K562 (cell line): ENCODE results near the gene ELF5. TPM values are rescaled to one million over a fixed set of nuclear protein-coding genes. Genes with fewer than 3 reads are reported as not detected.

Source experiments
- ARID1B ChIP-seq: fragments of 450-650 bp; IDR thresholded peaks from 2 replicates; pipeline ENCODE4 v1.6.1; 2016; ENCODE audit warnings: antibody characterized with exemption, mild to moderate bottlenecking, inconsistent platforms
- ASH1L ChIP-seq: fragments of 450-650 bp; IDR thresholded peaks from 2 replicates; pipeline ENCODE4 v1.6.1; 2018; ENCODE audit warnings: borderline replicate concordance, mild to moderate bottlenecking, low read depth; ENCODE audit not compliant: partially characterized antibody
- CC2D1A ChIP-seq: fragments of 450-650 bp; IDR thresholded peaks from 2 replicates; pipeline ENCODE4 v1.6.1; 2017; ENCODE audit warnings: mild to moderate bottlenecking
- CEBPB ChIP-seq: fragments of 450-650 bp; IDR thresholded peaks from 2 replicates; pipeline ENCODE4 v1.6.1; 2016; ENCODE audit warnings: missing genetic modification characterization, missing compliant biosample characterization
- DDX20 ChIP-seq: fragments of 450-650 bp; IDR thresholded peaks from 2 replicates; pipeline ENCODE4 v1.6.1; 2016; ENCODE audit warnings: missing genetic modification characterization, low read depth, mild to moderate bottlenecking, missing compliant biosample characterization, moderate library complexity
- DMBX1 ChIP-seq: fragments of 250-450 bp; sonication (Bioruptor Pico); IDR thresholded peaks from 2 replicates; pipeline ENCODE4 v1.8.0; 2022; ENCODE audit warnings: inconsistent platforms, mild to moderate bottlenecking, moderate library complexity, borderline replicate concordance
- E2F4 ChIP-seq: sonication (generic); formaldehyde crosslinking; IDR thresholded peaks from 2 replicates; pipeline ENCODE4 v1.8.0; 2022; ENCODE audit warnings: mild to moderate bottlenecking, low read depth, missing genetic modification reagents
- ESRRA ChIP-seq: fragments of 450-650 bp; IDR thresholded peaks from 2 replicates; pipeline ENCODE4 v1.6.1; 2014; ENCODE audit warnings: low read depth, mild to moderate bottlenecking, moderate library complexity, borderline replicate concordance
- FOXP1 ChIP-seq: sonication (generic); formaldehyde crosslinking; IDR thresholded peaks from 2 replicates; pipeline ENCODE4 v1.8.0; 2022; ENCODE audit warnings: mild to moderate bottlenecking, missing genetic modification reagents
- HDAC8 ChIP-seq: fragments of 450-650 bp; IDR thresholded peaks from 2 replicates; pipeline ENCODE4 v1.6.1; 2016; ENCODE audit warnings: mild to moderate bottlenecking, missing genetic modification characterization, moderate library complexity, missing compliant biosample characterization
- MTA2 ChIP-seq: fragments of 450-650 bp; IDR thresholded peaks from 2 replicates; pipeline ENCODE4 v1.6.1; 2016; ENCODE audit warnings: low read depth
- RB1 ChIP-seq: fragments of 450-650 bp; IDR thresholded peaks from 2 replicates; pipeline ENCODE4 v1.6.1; 2017; ENCODE audit warnings: low read depth, mild to moderate bottlenecking
- SOX6 ChIP-seq: fragments of 450-650 bp; IDR thresholded peaks from 2 replicates; pipeline ENCODE4 v1.6.1; 2014; ENCODE audit warnings: mild to moderate bottlenecking
- STAG1 ChIP-seq: sonication (generic); formaldehyde crosslinking; IDR thresholded peaks from 2 replicates; pipeline ENCODE4 v1.5.0; 2020; ENCODE audit warnings: missing genetic modification reagents, borderline replicate concordance
- STAT5B ChIP-seq: fragments of 250-450 bp; sonication (Bioruptor Pico); IDR thresholded peaks from 2 replicates; pipeline ENCODE4 v1.8.0; 2021; ENCODE audit warnings: mild to moderate bottlenecking, inconsistent platforms
- ZNF124 ChIP-seq: sonication (generic); formaldehyde crosslinking; IDR thresholded peaks from 2 replicates; pipeline ENCODE4 v1.8.1; 2022; ENCODE audit warnings: missing genetic modification reagents
- ZNF140 ChIP-seq: fragments of 250-450 bp; sonication (Bioruptor Pico); IDR thresholded peaks from 2 replicates; pipeline ENCODE4 v1.8.0; 2021; ENCODE audit warnings: moderate library complexity, mild to moderate bottlenecking, inconsistent platforms
- ZNF217 ChIP-seq: sonication (generic); formaldehyde crosslinking; IDR thresholded peaks from 2 replicates; pipeline ENCODE4 v1.8.0; 2022; ENCODE audit warnings: mild to moderate bottlenecking, missing genetic modification reagents
- ZNF592 ChIP-seq: fragments of 450-650 bp; IDR thresholded peaks from 2 replicates; pipeline ENCODE4 v1.6.1; 2017; ENCODE audit warnings: antibody characterized with exemption, mild to moderate bottlenecking
- ZNF639 ChIP-seq, 2 experiments: fragments of 200-800 bp in 1 of 2; sonication (Bioruptor generic) in 1 of 2; sonication (generic) in 1 of 2; formaldehyde crosslinking in 1 of 2; IDR thresholded peaks in 1 of 2; conservative IDR thresholded peaks in 1 of 2; 2 replicates each; pipeline versions ENCODE4 v1.5.0 to v1.6.1; 2016 to 2020; ENCODE audit warnings: missing compliant biosample characterization in 1 of 2, missing genetic modification characterization in 1 of 2, missing genetic modification reagents in 1 of 2
- polyA plus RNA-seq, 8 experiments: library from polyadenylated mRNA; depleted of rRNA in 4 of 8; stranded (reverse) in 5 of 8; unstranded in 3 of 8; fragments of >200 nt; fragmentation: Nextera tagmentation in 2 of 8; fragmentation: Illumina TruSeq in 1 of 8; extraction: Ambion mirVana in 2 of 8; extraction: Trizol in 1 of 8; gene quantifications; 2 replicates each; pipeline versions ENCODE4 v1.2.1 to v1.2.3, GENCODE V29; 2011 to 2014; ENCODE audit warnings: inconsistent platforms in 1 of 8, missing spikeins in 1 of 8
- total RNA-seq, 7 experiments: library from RNA; depleted of rRNA in 6 of 7; stranded (reverse); fragments of >200 nt in 6 of 7; fragmentation: Illumina TruSeq in 2 of 7; extraction: Trizol in 2 of 7; gene quantifications; 2 replicates each; pipeline versions ENCODE4 v1.2.1 to v1.2.3, GENCODE V29; 2011 to 2021; ENCODE audit warnings: low replicate concordance in 1 of 7

Gene ELF5
- total and polyA plus RNA-seq, 9 of the 15 experiments (the other 6 are each of a cell fraction or from before 2014, with no cell fraction given): not detected

- TF ChIP-seq E2F4 (CRISPR knock-in tag): no peak
- peak; percentile 86 for TF ChIP-seq CC2D1A
- peak; percentile 83 for TF ChIP-seq MTA2
- peak in 1 of 2 experiments; percentile 96; a peak in 2 of 4 replicates for TF ChIP-seq ZNF639 (CRISPR knock-in tag; conservative IDR thresholded peaks at IDR 0.05 in 1 of 2, IDR thresholded peaks at IDR 0.05 in 1 of 2)
- no peak for TF ChIP-seq STAT5B (CRISPR knock-in tag)
- peak; percentile 96 for TF ChIP-seq ARID1B
- no peak for TF ChIP-seq ZNF140 (CRISPR knock-in tag)
- peak; percentile 67 for TF ChIP-seq CEBPB (tag)
- TF ChIP-seq FOXP1 (CRISPR knock-in tag): peak; percentile 35; the same call in 1 of the 2 replicates
- TF ChIP-seq ZNF124 (CRISPR knock-in tag): no peak
- TF ChIP-seq STAG1: no peak
- no peak for TF ChIP-seq DDX20 (tag)
- 0 out of 2 replicates have a peak, but pooled peaks have one; percentile 44 for TF ChIP-seq DMBX1 (CRISPR knock-in tag)
- peak; percentile 90 for TF ChIP-seq ASH1L
- no peak; the same call in 1 of the 2 replicates for TF ChIP-seq ZNF592
- TF ChIP-seq ZNF217 (CRISPR knock-in tag): no peak
- peak; percentile 55; the same call in 1 of the 2 replicates for TF ChIP-seq RB1
- TF ChIP-seq HDAC8 (tag): no peak
- peak; percentile 54 for TF ChIP-seq ESRRA
- TF ChIP-seq SOX6: peak; percentile 79
These were observed 74.8 kb downstream of the ELF5 start, which contains the start of gene CAT (continued) for GRCh38 chr11:34438529-34439507.
